ENCODE results near the gene EFCAB10. TPM values are rescaled to one million over a fixed set of nuclear protein-coding genes. Genes with fewer than 3 reads are reported as not detected.
A peak's percentile ranks its signal among the peaks of the same experiment; 100 is the strongest.

EFCAB10 gene
- polyA plus RNA-seq, 1 of the 3 experiments (the other 2 are of a cell fraction): 0.51 TPM

DNA sequence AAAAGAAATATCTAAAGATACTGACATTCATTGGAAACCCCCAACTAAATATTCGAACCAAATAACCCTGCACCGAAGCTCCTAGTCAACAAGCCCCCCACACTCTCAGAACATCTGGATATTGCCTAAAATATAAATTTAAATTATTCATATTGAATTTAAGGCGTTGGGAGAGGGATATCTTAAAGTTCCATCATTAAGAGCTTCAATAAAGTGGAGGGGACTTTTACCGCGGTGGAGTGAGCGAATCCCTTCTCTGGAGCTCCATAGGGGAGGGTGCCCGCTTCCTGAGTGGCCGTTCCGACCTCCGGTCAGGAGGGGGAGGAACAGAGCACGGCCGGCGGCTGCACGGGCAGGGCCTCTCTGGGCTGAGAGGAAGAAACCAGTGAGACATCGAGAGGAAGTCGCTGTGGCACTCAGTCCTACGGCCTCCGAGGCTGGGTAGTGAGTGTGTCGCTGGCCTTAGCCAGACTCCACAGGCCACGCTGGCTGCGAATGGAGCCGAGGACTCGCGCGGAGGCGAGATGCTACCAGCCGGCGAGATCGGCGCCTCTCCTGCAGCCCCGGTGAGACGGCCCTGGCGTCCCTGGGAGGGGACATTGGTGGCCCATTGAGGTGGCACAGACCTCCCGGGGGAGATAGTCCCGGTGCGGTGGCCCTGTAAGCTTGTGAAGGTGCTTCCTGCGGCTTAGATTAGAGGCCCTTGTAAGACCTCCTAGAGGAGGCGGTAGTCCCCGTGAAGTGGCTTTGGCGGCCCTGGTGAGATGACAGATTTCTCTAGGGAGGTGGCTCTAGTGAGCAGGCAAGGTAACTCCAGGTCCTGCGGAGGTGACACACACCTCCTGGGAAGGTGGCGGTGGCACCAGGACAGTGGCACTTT lies 49.3 kb downstream of the EFCAB10 start, which contains the start of gene RINT1:
TSS of gene RINT1 (plus strand) at position 410 of the 880 bp plus-strand sequence. CDS start at position 525, 115 bp downstream.
- Histone ChIP-seq H3F3A (replicated peaks; ENCODE audit: insufficient read depth) (no peaks in the 10 kb centered on the region), H3K79me2 (ENCODE audit: insufficient read depth) (peaks cover 44% of the 10 kb centered on the region), H3K4me3 (ENCODE audit: low read depth in 2 of 2, low read length in 1 of 2) (peak within 1 kb of the TSS; percentile 76 to 99), H3K4me2 (peak within 1 kb of the TSS; percentile 86), H3K9ac (peak within 1 kb of the TSS; percentile 94), H3K27ac (ENCODE audit: low read depth in 2 of 2, low read length in 1 of 2) (peak within 1 kb of the TSS; percentile 69 to 75; a peak in 3 of 4 replicates), H3K4me1 (ENCODE audit: control insufficient read depth in 1 of 2, insufficient read depth in 2 of 2, low read depth in 1 of 2, low read length in 1 of 2) (peaks cover 4 to 7% of the 10 kb centered on the region in 2 experiments; a peak in 2 of 4 replicates), H3K27me3 (ENCODE audit: insufficient read depth) (no peaks in the 10 kb centered on the region), H3K9me3 (no peaks in the 10 kb centered on the region), H3K36me3 (replicated peaks in 1 of 2; ENCODE audit: control insufficient read depth in 1 of 2, insufficient read depth in 2 of 2, low read length in 1 of 2) (peaks cover 13 to 21% of the 10 kb centered on the region in 2 experiments), H4K20me1 (ENCODE audit: insufficient read depth) (no peaks in the 10 kb centered on the region), H2AFZ (ENCODE audit: low read depth) (peak within 1 kb of the TSS; percentile 99), H3K9me2 (no peaks in the 10 kb centered on the region)
- CTCF ChIA-PET: interaction anchor here (0.6 to 1.8 kb wide), 32 partner anchors 8 to 1127 kb away, joined by 3 to 16 read pairs (median 4); no protein-coding TSS in a partner anchor
- DNase-seq: peak; percentile 95
- WGBS (ENCODE audit: low lambda C conversion rate): 2% methylated on average over 26 of the region's 42 CpGs
- POLR2A ChIA-PET: interaction anchor here (0.5 to 1.4 kb wide), 13 partner anchors 8 to 548 kb away, joined by 3 to 5 read pairs (median 3); partner anchors contain the start of genes EFCAB10 and PUS7
- no peak for TF ChIP-seq MEF2A (IDR thresholded peaks at IDR 0.05; ENCODE audit: borderline replicate concordance, low read depth)
- peak; percentile 86 for TF ChIP-seq MXI1 (IDR thresholded peaks at IDR 0.05; ENCODE audit: low read depth, low read length)
- peak; percentile 94; the same call in 1 of the 2 replicates for TF ChIP-seq SIN3A (IDR thresholded peaks at IDR 0.05; ENCODE audit: borderline replicate concordance, low read depth, low read length)
- no peak for TF ChIP-seq NFIC (IDR thresholded peaks at IDR 0.05; ENCODE audit: borderline replicate concordance)
- peak; percentile 87 for TF ChIP-seq CHD2 (IDR thresholded peaks at IDR 0.05; ENCODE audit: low read length, partially characterized antibody)
- TF ChIP-seq ELF1 (IDR thresholded peaks at IDR 0.05): peak; percentile 89
- TF ChIP-seq RCOR1 (IDR thresholded peaks at IDR 0.05; ENCODE audit: low read length): 0 out of 2 replicates have a peak, but pooled peaks have one; percentile 67
- TF ChIP-seq YY1 (IDR thresholded peaks at IDR 0.05; ENCODE audit: low read depth): peak; percentile 46; the same call in 1 of the 2 replicates
- peak; percentile 91 for TF ChIP-seq MAX (IDR thresholded peaks at IDR 0.05; ENCODE audit: low read depth)
- TF ChIP-seq EZH2phosphoT487 (IDR thresholded peaks at IDR 0.05; ENCODE audit: borderline replicate concordance, low read depth): no peak
- TF ChIP-seq, protein P1, sequence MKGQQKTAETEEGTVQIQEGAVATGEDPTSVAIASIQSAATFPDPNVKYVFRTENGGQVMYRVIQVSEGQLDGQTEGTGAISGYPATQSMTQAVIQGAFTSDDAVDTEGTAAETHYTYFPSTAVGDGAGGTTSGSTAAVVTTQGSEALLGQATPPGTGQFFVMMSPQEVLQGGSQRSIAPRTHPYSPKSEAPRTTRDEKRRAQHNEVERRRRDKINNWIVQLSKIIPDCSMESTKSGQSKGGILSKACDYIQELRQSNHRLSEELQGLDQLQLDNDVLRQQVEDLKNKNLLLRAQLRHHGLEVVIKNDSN (IDR thresholded peaks at IDR 0.05; ENCODE audit: borderline replicate concordance, low read depth): peak; percentile 21; the same call in 1 of the 2 replicates
- TF ChIP-seq EP300 (IDR thresholded peaks at IDR 0.05; ENCODE audit: borderline replicate concordance in 1 of 2, low read depth in 1 of 2, low read length in 1 of 2): peak in 1 of 2 experiments; percentile 50; a peak in 1 of 4 replicates
- TF ChIP-seq TEAD4 (IDR thresholded peaks at IDR 0.05; ENCODE audit: borderline replicate concordance, insufficient read depth): 0 out of 2 replicates have a peak, but pooled peaks have one; percentile 36
- TF ChIP-seq RFX5 (IDR thresholded peaks at IDR 0.05; ENCODE audit: low read length): no peak
- TF ChIP-seq, protein P2, sequence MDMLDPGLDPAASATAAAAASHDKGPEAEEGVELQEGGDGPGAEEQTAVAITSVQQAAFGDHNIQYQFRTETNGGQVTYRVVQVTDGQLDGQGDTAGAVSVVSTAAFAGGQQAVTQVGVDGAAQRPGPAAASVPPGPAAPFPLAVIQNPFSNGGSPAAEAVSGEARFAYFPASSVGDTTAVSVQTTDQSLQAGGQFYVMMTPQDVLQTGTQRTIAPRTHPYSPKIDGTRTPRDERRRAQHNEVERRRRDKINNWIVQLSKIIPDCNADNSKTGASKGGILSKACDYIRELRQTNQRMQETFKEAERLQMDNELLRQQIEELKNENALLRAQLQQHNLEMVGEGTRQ (IDR thresholded peaks at IDR 0.05; ENCODE audit: borderline replicate concordance, low read depth, low read length): no peak; the same call in 1 of the 2 replicates
- TF ChIP-seq RXRA (IDR thresholded peaks at IDR 0.05; ENCODE audit: borderline replicate concordance, low read depth): no peak
- TF ChIP-seq, protein P3, sequence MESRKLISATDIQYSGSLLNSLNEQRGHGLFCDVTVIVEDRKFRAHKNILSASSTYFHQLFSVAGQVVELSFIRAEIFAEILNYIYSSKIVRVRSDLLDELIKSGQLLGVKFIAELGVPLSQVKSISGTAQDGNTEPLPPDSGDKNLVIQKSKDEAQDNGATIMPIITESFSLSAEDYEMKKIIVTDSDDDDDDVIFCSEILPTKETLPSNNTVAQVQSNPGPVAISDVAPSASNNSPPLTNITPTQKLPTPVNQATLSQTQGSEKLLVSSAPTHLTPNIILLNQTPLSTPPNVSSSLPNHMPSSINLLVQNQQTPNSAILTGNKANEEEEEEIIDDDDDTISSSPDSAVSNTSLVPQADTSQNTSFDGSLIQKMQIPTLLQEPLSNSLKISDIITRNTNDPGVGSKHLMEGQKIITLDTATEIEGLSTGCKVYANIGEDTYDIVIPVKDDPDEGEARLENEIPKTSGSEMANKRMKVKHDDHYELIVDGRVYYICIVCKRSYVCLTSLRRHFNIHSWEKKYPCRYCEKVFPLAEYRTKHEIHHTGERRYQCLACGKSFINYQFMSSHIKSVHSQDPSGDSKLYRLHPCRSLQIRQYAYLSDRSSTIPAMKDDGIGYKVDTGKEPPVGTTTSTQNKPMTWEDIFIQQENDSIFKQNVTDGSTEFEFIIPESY (IDR thresholded peaks at IDR 0.05; ENCODE audit: borderline replicate concordance, low read depth): peak; percentile 63; the same call in 1 of the 2 replicates
- no peak for TF ChIP-seq JUND (IDR thresholded peaks at IDR 0.05)
- TF ChIP-seq, protein P4, sequence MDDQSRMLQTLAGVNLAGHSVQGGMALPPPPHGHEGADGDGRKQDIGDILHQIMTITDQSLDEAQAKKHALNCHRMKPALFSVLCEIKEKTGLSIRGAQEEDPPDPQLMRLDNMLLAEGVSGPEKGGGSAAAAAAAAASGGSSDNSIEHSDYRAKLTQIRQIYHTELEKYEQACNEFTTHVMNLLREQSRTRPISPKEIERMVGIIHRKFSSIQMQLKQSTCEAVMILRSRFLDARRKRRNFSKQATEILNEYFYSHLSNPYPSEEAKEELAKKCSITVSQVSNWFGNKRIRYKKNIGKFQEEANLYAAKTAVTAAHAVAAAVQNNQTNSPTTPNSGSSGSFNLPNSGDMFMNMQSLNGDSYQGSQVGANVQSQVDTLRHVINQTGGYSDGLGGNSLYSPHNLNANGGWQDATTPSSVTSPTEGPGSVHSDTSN (IDR thresholded peaks at IDR 0.05): no peak
- peak; percentile 24 for TF ChIP-seq SMC3 (IDR thresholded peaks at IDR 0.05; ENCODE audit: low read depth, low read length)
- peak; percentile 89 for TF ChIP-seq GABPA (IDR thresholded peaks at IDR 0.05; ENCODE audit: low read depth)
- TF ChIP-seq IRF3 (IDR thresholded peaks at IDR 0.05; ENCODE audit: low read depth, low read length): no peak
- TF ChIP-seq POLR2AphosphoS5 (IDR thresholded peaks at IDR 0.05; ENCODE audit: low read depth, low read length): peak; percentile 99
- peak; percentile 96 for TF ChIP-seq TAF1 (IDR thresholded peaks at IDR 0.05; ENCODE audit: borderline replicate concordance, low read depth, low read length)
- no peak; the same call in 1 of the 2 replicates for TF ChIP-seq FOSL2 (IDR thresholded peaks at IDR 0.05; ENCODE audit: borderline replicate concordance, low read depth)
- peak; percentile 56; the same call in 1 of the 2 replicates for TF ChIP-seq TCF12 (IDR thresholded peaks at IDR 0.05)

Measured in SK-N-SH (cell line).